ENCODE results near the gene DGKG. TPM values are rescaled to one million over a fixed set of nuclear protein-coding genes. Genes with fewer than 3 reads are reported as not detected.

DGKG gene
- total RNA-seq, 1 donor from 2014 or later: 0.22 TPM

- Mint-ChIP-seq H3K9me3 (no peaks in the 10 kb centered on the region), H3K36me3 (no peaks in the 10 kb centered on the region), H3K4me3 (no peak overlapping the region), H3K4me1 (peaks cover 27% of the 10 kb centered on the region), H3K27me3 (ENCODE audit: insufficient read depth, low read depth) (peaks cover 5% of the 10 kb centered on the region), H3K27ac (no peak overlapping the region)
- H3F3A ChIP-seq (ENCODE audit: low read depth): no peaks in the 10 kb centered on the region
- no peak overlapping the region for H2AFZ ChIP-seq (replicated peaks)
- H3K4me3 ChIP-seq: no peak overlapping the region
- no peaks in the 10 kb centered on the region for H3K36me3 ChIP-seq
- no peaks in the 10 kb centered on the region for H3K9me3 ChIP-seq (ENCODE audit: low read depth)
- H3K4me2 ChIP-seq: no peak overlapping the region
- no peak overlapping the region for H3K27ac ChIP-seq
- H3K27me3 ChIP-seq: peaks cover 61% of the 10 kb centered on the region
- DNase-seq (ENCODE audit: low spot score): no peak
- no peaks in the 10 kb centered on the region for H4K20me1 ChIP-seq (ENCODE audit: low read depth)
- TF ChIP-seq EZH2 (IDR thresholded peaks at IDR 0.05): no peak
- TF ChIP-seq, protein P1, sequence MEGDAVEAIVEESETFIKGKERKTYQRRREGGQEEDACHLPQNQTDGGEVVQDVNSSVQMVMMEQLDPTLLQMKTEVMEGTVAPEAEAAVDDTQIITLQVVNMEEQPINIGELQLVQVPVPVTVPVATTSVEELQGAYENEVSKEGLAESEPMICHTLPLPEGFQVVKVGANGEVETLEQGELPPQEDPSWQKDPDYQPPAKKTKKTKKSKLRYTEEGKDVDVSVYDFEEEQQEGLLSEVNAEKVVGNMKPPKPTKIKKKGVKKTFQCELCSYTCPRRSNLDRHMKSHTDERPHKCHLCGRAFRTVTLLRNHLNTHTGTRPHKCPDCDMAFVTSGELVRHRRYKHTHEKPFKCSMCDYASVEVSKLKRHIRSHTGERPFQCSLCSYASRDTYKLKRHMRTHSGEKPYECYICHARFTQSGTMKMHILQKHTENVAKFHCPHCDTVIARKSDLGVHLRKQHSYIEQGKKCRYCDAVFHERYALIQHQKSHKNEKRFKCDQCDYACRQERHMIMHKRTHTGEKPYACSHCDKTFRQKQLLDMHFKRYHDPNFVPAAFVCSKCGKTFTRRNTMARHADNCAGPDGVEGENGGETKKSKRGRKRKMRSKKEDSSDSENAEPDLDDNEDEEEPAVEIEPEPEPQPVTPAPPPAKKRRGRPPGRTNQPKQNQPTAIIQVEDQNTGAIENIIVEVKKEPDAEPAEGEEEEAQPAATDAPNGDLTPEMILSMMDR (IDR thresholded peaks at IDR 0.05): no peak
- H3K4me1 ChIP-seq: peaks cover 7% of the 10 kb centered on the region
- no peak overlapping the region for H3K9ac ChIP-seq
- no peaks in the 10 kb centered on the region for H3K79me2 ChIP-seq (ENCODE audit: low read depth)
Observed at GRCh38 chr3:186119499-186119898, 242.5 kb downstream of the DGKG start.

DNA sequence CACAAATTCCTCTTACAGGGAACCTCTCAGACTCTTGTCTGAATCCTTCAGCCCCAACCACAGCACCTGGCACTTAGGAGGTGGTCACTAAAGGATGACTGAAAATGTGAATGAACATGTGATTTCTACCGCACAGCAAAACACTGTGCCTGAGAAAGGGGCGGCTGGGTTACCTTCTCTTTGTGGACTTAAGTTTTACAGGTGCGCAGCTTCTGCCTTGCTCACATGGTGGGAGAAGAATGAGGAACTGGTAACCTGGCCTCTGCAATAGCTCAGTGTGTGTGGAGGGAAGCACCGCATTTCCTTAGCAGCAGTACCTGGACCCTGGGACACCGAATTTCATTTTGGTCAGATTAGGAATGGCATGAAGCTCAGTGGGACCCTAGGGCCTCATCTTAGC, 243.3 kb downstream of the DGKG start:
- H3K9me3 Mint-ChIP-seq: no peaks in the 10 kb centered on the region
- Histone ChIP-seq H3K36me3 (no peaks in the 10 kb centered on the region), H3F3A (ENCODE audit: low read depth) (no peaks in the 10 kb centered on the region), H3K4me2 (no peak overlapping the region), H3K27me3 (peaks cover 69% of the 10 kb centered on the region), H3K79me2 (ENCODE audit: low read depth) (no peaks in the 10 kb centered on the region), H4K20me1 (ENCODE audit: low read depth) (no peaks in the 10 kb centered on the region), H3K27ac (no peak overlapping the region), H3K9me3 (ENCODE audit: low read depth) (no peaks in the 10 kb centered on the region), H3K4me1 (peaks cover 5% of the 10 kb centered on the region), H3K4me3 (no peak overlapping the region), H3K9ac (no peak overlapping the region), H2AFZ (replicated peaks) (no peak overlapping the region)
- H3K27ac Mint-ChIP-seq: no peak overlapping the region
- TF ChIP-seq EZH2phosphoT487 (IDR thresholded peaks at IDR 0.05): no peak
- TF ChIP-seq, protein P1 (IDR thresholded peaks at IDR 0.05): no peak
- TF ChIP-seq EZH2 (IDR thresholded peaks at IDR 0.05): no peak
- peaks cover 5% of the 10 kb centered on the region for H3K27me3 Mint-ChIP-seq (ENCODE audit: insufficient read depth, low read depth)
- no peak overlapping the region for H3K4me3 Mint-ChIP-seq
- no peak for DNase-seq (ENCODE audit: low spot score)
- peaks cover 21% of the 10 kb centered on the region for H3K4me1 Mint-ChIP-seq
- no peaks in the 10 kb centered on the region for H3K36me3 Mint-ChIP-seq

- no peak for DNase-seq (ENCODE audit: low spot score)
- Mint-ChIP-seq H3K4me3 (no peak overlapping the region), H3K27ac (no peak overlapping the region), H3K4me1 (peaks cover 12% of the 10 kb centered on the region), H3K9me3 (no peaks in the 10 kb centered on the region), H3K27me3 (ENCODE audit: insufficient read depth, low read depth) (peaks cover 5% of the 10 kb centered on the region), H3K36me3 (no peaks in the 10 kb centered on the region)
- TF ChIP-seq, protein P1 (IDR thresholded peaks at IDR 0.05): no peak
- TF ChIP-seq EZH2phosphoT487 (IDR thresholded peaks at IDR 0.05): no peak
- Histone ChIP-seq H3K4me2 (no peak overlapping the region), H3K27ac (no peak overlapping the region), H2AFZ (replicated peaks) (no peak overlapping the region), H3F3A (ENCODE audit: low read depth) (no peaks in the 10 kb centered on the region), H3K4me3 (no peak overlapping the region), H3K27me3 (peaks cover 79% of the 10 kb centered on the region), H3K9me3 (ENCODE audit: low read depth) (no peaks in the 10 kb centered on the region), H3K79me2 (ENCODE audit: low read depth) (no peaks in the 10 kb centered on the region), H3K4me1 (peaks cover 5% of the 10 kb centered on the region), H3K9ac (no peak overlapping the region), H3K36me3 (no peaks in the 10 kb centered on the region), H4K20me1 (ENCODE audit: low read depth) (no peaks in the 10 kb centered on the region)
Observed at GRCh38 chr3:186117521-186118134, 244.4 kb downstream of the DGKG start.
